GM21528 (cell line): ENCODE results near the gene OSBPL8.
"Not testable (repeated sequence)": the region's sequence is repeated elsewhere in the genome, so short reads cannot be mapped to it uniquely, and the experiment has no call there.

Source experiments
- ATAC-seq: cut with Tn5 transposase; IDR thresholded peaks from one replicate; pipeline ENCODE4 v1.9.1; 2021; ENCODE audit warnings: mild to moderate bottlenecking, moderate library complexity; ENCODE audit not compliant: unreplicated experiment, low FRiP score

Gene OSBPL8

GRCh38 chr12:76486011-76486410 is 73.6 kb downstream of the OSBPL8 start:
- no peak for ATAC-seq

- ATAC-seq, result no peak
These were observed 78.8 kb downstream of the OSBPL8 start for GRCh38 chr12:76480796-76481195.

GRCh38 chr12:76478045-76478444 is 81.5 kb downstream of the OSBPL8 start:
- ATAC-seq, result no peak

GRCh38 chr12:76472862-76473261 is 86.7 kb downstream of the OSBPL8 start:
- ATAC-seq, result not testable (repeated sequence)

GRCh38 chr12:76471579-76471978 is 88.0 kb downstream of the OSBPL8 start:
- no peak for ATAC-seq

- ATAC-seq, result peak; percentile 76
These were observed 89.3 kb downstream of the OSBPL8 start for GRCh38 chr12:76470028-76470939.

- ATAC-seq, result no peak
These were observed 94.9 kb downstream of the OSBPL8 start for GRCh38 chr12:76464631-76465166.

GRCh38 chr12:76462668-76463224 is 96.8 kb downstream of the OSBPL8 start:
- no peak for ATAC-seq

- no peak for ATAC-seq
These were observed 98.8 kb downstream of the OSBPL8 start for GRCh38 chr12:76460807-76461206.

GRCh38 chr12:76457818-76458217 is 101.8 kb downstream of the OSBPL8 start:
- no peak for ATAC-seq

GRCh38 chr12:76457010-76457409 is 102.6 kb downstream of the OSBPL8 start:
- no peak for ATAC-seq

- ATAC-seq, result peak; percentile 93
These were observed 103.8 kb downstream of the OSBPL8 start for GRCh38 chr12:76455582-76456345.

- no peak for ATAC-seq
These were observed 108.0 kb downstream of the OSBPL8 start for GRCh38 chr12:76451528-76451927.

GRCh38 chr12:76450690-76451089 is 108.9 kb downstream of the OSBPL8 start:
- ATAC-seq, result no peak

GRCh38 chr12:76449993-76450392 is 109.6 kb downstream of the OSBPL8 start:
- no peak for ATAC-seq

- ATAC-seq, result no peak
These were observed 110.0 kb downstream of the OSBPL8 start for GRCh38 chr12:76449583-76449982.

GRCh38 chr12:76449016-76449415 is 110.6 kb downstream of the OSBPL8 start:
- no peak for ATAC-seq

- ATAC-seq, result no peak
These were observed 113.5 kb downstream of the OSBPL8 start for GRCh38 chr12:76446090-76446489.

GRCh38 chr12:76445462-76445861 is 114.1 kb downstream of the OSBPL8 start:
- no peak for ATAC-seq

GRCh38 chr12:76444408-76444984 is 115.1 kb downstream of the OSBPL8 start:
- no peak for ATAC-seq

- no peak for ATAC-seq
These were observed 118.6 kb downstream of the OSBPL8 start for GRCh38 chr12:76441016-76441415.
